HFFc6 (cell line): Measurements from ENCODE around the gene POLR1D. TPM values are rescaled to one million over a fixed set of nuclear protein-coding genes. Genes with fewer than 3 reads are reported as not detected.
A peak's percentile ranks its signal among the peaks of the same experiment; 100 is the strongest.

ENCODE experiments used
- DNase-seq: peaks from one replicate; pipeline ENCODE4 v3.0.0-alpha.2; 2018
- H3K27ac Mint-ChIP-seq: 2 replicates; pipeline ENCODE4 v1.8.0; 2020; ENCODE audit warnings: mild to moderate bottlenecking, mixed read lengths
- H3K27me3 Mint-ChIP-seq: 2 replicates; pipeline ENCODE4 v1.8.0; 2021; ENCODE audit warnings: mild to moderate bottlenecking, moderate library complexity, mixed read lengths; ENCODE audit not compliant: insufficient read depth
- H3K36me3 Mint-ChIP-seq: 2 replicates; pipeline ENCODE4 v1.8.0; 2021; ENCODE audit warnings: low read depth, mixed read lengths
- H3K4me1 Mint-ChIP-seq: 2 replicates; pipeline ENCODE4 v1.8.0; 2020; ENCODE audit warnings: low read depth, mixed read lengths
- H3K4me3 Mint-ChIP-seq: 2 replicates; pipeline ENCODE4 v1.8.0; 2020; ENCODE audit warnings: mild to moderate bottlenecking, moderate library complexity, mixed read lengths
- H3K9me3 Mint-ChIP-seq: 2 replicates; pipeline ENCODE4 v1.8.0; 2020; ENCODE audit warnings: mild to moderate bottlenecking, mixed read lengths
- total RNA-seq, 6 experiments: library from RNA; stranded (reverse); fragmentation: NEBNext Ultra II Directional; extraction: Animal tissue kit (Norgen Biotek cat#: 25700); gene quantifications; 2 replicates in 1 of 6; 3 replicates in 5 of 6; pipeline ENCODE4 v1.2.3, GENCODE V29; 2021
- TF ChIP-seq, protein P1 (sequence below): fragments of 200-600 bp; sonication (generic); IDR thresholded peaks from 2 replicates; pipeline ENCODE4 v1.5.0; 2021; ENCODE audit warnings: antibody characterized with exemption, mild to moderate bottlenecking

POLR1D gene
- total RNA-seq, 6 experiments from 2014 or later = 66.2 to 82.0 (median 70.2) TPM

DNA sequence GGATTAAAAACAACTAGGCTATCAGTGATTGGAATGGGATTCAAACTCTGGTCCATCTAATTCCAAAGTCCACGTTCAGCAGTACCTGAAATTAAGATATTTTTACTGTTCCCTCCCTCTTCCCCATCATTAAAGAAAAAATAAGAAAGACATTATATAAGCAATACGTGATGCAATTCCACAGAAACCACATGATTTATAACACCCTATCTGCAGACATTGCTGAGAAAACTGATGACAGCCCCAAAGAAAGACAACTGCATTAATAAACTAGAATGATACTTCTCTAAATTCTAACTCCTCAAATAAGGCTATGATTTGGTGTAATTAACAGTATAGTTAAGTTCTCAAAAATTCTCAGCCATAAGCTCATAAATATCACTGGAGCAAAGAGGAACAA is 20.5 kb upstream of the POLR1D start:
- DNase-seq = no peak
- no peak overlapping the region for H3K27ac Mint-ChIP-seq
- TF ChIP-seq, protein P1, sequence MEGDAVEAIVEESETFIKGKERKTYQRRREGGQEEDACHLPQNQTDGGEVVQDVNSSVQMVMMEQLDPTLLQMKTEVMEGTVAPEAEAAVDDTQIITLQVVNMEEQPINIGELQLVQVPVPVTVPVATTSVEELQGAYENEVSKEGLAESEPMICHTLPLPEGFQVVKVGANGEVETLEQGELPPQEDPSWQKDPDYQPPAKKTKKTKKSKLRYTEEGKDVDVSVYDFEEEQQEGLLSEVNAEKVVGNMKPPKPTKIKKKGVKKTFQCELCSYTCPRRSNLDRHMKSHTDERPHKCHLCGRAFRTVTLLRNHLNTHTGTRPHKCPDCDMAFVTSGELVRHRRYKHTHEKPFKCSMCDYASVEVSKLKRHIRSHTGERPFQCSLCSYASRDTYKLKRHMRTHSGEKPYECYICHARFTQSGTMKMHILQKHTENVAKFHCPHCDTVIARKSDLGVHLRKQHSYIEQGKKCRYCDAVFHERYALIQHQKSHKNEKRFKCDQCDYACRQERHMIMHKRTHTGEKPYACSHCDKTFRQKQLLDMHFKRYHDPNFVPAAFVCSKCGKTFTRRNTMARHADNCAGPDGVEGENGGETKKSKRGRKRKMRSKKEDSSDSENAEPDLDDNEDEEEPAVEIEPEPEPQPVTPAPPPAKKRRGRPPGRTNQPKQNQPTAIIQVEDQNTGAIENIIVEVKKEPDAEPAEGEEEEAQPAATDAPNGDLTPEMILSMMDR = no peak
- peaks cover 19% of the 10 kb centered on the region for H3K4me1 Mint-ChIP-seq
- no peaks in the 10 kb centered on the region for H3K36me3 Mint-ChIP-seq
- H3K4me3 Mint-ChIP-seq = no peak overlapping the region
- no peaks in the 10 kb centered on the region for H3K27me3 Mint-ChIP-seq
- no peaks in the 10 kb centered on the region for H3K9me3 Mint-ChIP-seq

DNA sequence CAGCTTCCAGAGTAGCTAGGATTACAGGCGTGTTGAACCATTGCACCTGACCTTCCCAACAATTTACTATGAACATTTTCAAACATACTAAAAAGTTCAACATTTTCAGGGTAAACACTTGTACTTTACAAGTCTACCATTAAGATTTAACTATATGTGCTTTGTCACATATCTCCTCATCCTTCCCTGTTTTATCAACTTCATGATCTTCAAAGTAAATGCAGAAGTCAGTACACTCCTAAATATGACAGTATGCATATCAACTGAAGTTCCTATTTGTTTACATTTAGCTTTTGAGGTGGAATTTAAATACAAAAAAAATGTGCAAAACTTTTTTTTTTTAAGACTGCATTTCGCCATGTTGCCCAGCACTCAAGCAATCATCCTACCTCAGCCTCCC is 19.9 kb upstream of the POLR1D start:
- no peak overlapping the region for H3K4me3 Mint-ChIP-seq
- DNase-seq = no peak
- H3K36me3 Mint-ChIP-seq = no peaks in the 10 kb centered on the region
- TF ChIP-seq, protein P1 = no peak
- no peaks in the 10 kb centered on the region for H3K9me3 Mint-ChIP-seq
- H3K4me1 Mint-ChIP-seq = peaks cover 25% of the 10 kb centered on the region
- H3K27me3 Mint-ChIP-seq = no peaks in the 10 kb centered on the region
- H3K27ac Mint-ChIP-seq = no peak overlapping the region

DNA sequence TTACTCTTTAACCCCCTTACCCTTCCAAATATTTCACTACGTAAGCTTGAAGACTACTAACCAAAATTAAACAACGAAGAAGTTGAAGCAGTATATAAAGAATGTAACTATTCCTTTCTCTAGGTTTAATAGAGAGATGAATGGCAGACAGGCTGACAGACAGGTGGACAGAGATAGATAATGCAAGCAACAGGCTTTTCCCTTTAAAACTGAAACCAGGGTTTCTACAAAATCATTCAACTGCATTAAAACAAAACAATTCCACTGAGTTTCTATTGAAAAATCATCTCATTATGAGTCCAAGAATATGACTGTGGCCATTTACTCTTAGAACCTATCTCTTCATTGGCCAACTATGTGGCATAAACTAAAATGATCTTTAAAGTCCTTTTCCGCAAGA is 16.6 kb upstream of the POLR1D start:
- TF ChIP-seq, protein P1 = no peak
- Mint-ChIP-seq H3K4me3 (no peak overlapping the region), H3K36me3 (no peaks in the 10 kb centered on the region), H3K9me3 (no peaks in the 10 kb centered on the region), H3K27ac (no peak overlapping the region), H3K27me3 (no peaks in the 10 kb centered on the region), H3K4me1 (peaks cover 27% of the 10 kb centered on the region)
- DNase-seq = no peak

- Mint-ChIP-seq H3K4me1 (peaks cover 24% of the 10 kb centered on the region), H3K9me3 (no peaks in the 10 kb centered on the region), H3K27me3 (no peaks in the 10 kb centered on the region), H3K36me3 (no peaks in the 10 kb centered on the region), H3K4me3 (no peak overlapping the region), H3K27ac (no peak overlapping the region)
- TF ChIP-seq, protein P1 = no peak
- DNase-seq = no peak
Measured at GRCh38 chr13:27605610-27606200, 16.0 kb upstream of the POLR1D start.

DNA sequence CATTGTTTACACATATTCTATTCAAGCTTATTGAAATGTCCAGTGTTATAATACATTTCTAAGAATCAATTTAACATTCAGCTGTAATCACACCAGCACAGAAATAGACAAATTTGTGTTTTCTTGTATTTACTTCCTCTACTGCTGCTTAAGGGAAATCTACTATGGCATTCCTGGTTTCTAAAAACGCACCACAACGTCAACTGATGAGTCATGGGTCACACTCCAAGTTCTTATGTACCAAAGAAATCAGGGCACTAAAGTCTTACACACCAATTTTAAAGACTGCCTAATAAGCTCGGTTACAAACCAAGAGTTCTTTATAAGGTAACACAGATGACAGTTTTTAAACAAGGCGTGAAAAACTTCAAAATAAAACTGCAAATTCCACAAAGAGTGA is 14.6 kb upstream of the POLR1D start:
- DNase-seq = peak; percentile 67
- TF ChIP-seq, protein P1 = no peak
- Mint-ChIP-seq H3K4me1 (peaks cover 36% of the 10 kb centered on the region), H3K4me3 (no peak overlapping the region), H3K27me3 (no peaks in the 10 kb centered on the region), H3K27ac (peak overlapping the region; percentile 1; the same call in 1 of the 2 replicates), H3K9me3 (no peaks in the 10 kb centered on the region), H3K36me3 (no peaks in the 10 kb centered on the region)
